ENCODE results near the gene KMT2C.
"Not testable (repeated sequence)": the region's sequence is repeated elsewhere in the genome, so short reads cannot be mapped to it uniquely, and the experiment has no call there.

The KMT2C gene

DNA sequence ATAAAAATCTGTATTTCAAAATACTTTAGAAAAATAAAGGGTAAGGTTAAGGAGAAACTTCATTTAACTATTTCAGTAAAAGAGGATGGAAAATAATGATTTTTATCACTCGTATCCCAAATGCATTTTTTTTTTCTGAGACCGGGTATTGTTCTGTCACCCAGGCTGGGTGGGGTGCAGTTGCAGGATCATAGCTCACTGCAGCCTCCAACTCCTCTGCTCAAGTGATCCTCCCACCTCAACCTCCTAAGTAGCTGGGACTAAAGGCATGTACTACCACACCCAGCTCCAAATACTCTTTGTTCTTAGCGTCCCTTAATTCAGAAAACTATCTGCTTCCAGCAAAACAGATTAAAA, 11.8 kb downstream of the KMT2C start:
- H3K4me3 ChIP-seq (ENCODE audit: low read depth, low read length): no peak overlapping the region
- no peaks in the 10 kb centered on the region for H3K36me3 ChIP-seq (ENCODE audit: control insufficient read depth, insufficient read depth, low read length)
- H3K27me3 ChIP-seq (ENCODE audit: control insufficient read depth, insufficient read depth, low read length): no peaks in the 10 kb centered on the region
- H3K9ac ChIP-seq (ENCODE audit: low read depth, low read length): no peak overlapping the region
- no peaks in the 10 kb centered on the region for H3K9me3 ChIP-seq (ENCODE audit: control insufficient read depth, insufficient read depth, low read length)
- no peak overlapping the region for H3K27ac ChIP-seq (ENCODE audit: low read depth, low read length)
- H3K4me1 ChIP-seq (ENCODE audit: control insufficient read depth, insufficient read depth, low read length): peaks cover 15% of the 10 kb centered on the region

DNA sequence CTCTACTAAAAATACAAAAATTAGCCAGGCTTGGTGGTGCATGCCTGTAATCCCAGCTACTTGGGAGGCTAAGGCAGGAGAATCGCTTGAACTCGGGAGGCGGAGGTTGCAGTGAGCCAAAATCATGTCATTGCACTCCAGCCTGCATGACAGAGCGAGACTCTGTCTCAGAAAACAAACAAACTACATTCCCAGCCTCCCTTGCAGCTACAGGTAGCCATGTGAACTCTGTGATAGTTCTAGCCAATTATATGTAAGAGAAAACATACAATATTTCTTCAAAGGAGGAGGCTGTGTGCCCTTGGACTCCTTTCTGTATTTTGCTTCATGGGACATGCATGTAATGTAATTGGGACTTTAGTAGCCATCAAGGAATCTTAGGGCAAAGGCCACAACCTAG, 12.6 kb downstream of the KMT2C start:
- H3K9me3 ChIP-seq (ENCODE audit: control insufficient read depth, insufficient read depth, low read length); H3K36me3 ChIP-seq (ENCODE audit: control insufficient read depth, insufficient read depth, low read length): not testable (repeated sequence)

DNA sequence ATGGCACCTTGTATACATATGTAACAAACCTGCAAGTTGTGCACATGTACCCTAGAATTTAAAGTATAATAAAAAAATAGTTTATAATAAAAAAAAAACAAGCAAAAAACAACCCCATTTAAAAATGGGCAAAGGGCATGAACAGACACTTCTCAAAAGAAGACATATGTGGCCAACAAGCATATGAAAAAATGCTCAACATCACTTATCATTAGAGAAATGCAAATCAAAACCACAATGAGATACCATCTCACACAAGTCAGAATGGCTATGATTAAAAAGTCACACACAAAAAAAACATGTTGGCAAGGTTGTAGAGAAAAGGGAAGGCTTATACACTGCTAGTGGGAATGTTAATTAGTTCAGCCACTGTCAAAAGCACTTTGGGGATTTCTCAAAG, 14.9 kb downstream of the KMT2C start:
- not testable (repeated sequence) for H3K27ac ChIP-seq (ENCODE audit: low read depth, low read length); H3K9me3 ChIP-seq (ENCODE audit: control insufficient read depth, insufficient read depth, low read length); H3K9ac ChIP-seq (ENCODE audit: low read depth, low read length); H3K4me3 ChIP-seq (ENCODE audit: low read depth, low read length); H3K27me3 ChIP-seq (ENCODE audit: control insufficient read depth, insufficient read depth, low read length); H3K36me3 ChIP-seq (ENCODE audit: control insufficient read depth, insufficient read depth, low read length); H3K4me1 ChIP-seq (ENCODE audit: control insufficient read depth, insufficient read depth, low read length)

More for the DNA sequence above, 12.6 kb downstream of the KMT2C start:
- H3K9ac ChIP-seq (ENCODE audit: low read depth, low read length); H3K27me3 ChIP-seq (ENCODE audit: control insufficient read depth, insufficient read depth, low read length); H3K4me3 ChIP-seq (ENCODE audit: low read depth, low read length); H3K27ac ChIP-seq (ENCODE audit: low read depth, low read length): not testable (repeated sequence)
- peaks cover 11% of the 10 kb centered on the region; the same call in 1 of the 2 replicates for H3K4me1 ChIP-seq (ENCODE audit: control insufficient read depth, insufficient read depth, low read length)

DNA sequence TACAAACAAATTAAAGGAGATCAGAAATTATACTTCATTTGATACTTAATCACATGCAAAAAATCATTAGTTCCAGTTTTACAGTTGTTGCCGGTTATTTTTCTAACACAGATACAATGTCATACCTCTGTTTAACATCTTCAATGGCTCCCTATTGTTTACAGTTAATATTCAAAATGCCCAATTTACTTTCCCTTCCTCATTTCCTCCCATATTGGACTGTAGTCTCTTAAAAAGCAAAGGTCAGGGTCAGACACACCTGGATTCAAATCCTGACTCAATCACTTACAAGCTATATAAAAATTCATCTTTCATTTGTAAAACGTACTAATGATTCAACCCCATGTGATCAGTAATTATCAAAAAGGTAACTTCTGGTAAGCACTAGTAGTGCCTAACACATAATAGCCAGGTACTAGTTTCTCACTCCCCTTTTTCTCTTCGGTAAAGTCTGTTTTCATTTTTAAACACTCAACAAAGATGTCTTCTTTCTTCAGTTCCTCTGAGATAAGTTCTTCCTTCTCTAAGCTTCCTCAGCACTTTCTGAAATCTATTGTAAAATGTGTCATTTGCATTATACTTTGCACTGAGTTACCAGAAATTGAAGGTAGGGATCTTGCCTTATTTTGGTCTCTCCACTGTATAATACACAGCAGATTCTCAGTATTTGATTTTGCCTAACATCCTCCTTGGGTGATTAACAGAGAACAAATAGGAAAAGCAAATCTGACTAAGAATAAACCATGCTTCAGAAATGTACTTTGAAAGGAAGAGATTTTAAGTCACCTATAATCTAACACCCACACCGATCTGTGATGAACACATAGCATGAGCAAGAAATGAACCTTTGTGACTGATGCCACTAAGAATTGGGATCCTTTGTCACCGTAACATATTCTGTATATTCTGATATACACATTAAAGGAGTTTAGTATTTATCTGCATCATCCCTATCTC, 16.1 kb downstream of the KMT2C start:
- Histone ChIP-seq H3K27ac (ENCODE audit: low read depth, low read length) (no peak overlapping the region), H3K9me3 (ENCODE audit: control insufficient read depth, insufficient read depth, low read length) (no peaks in the 10 kb centered on the region), H3K9ac (ENCODE audit: low read depth, low read length) (no peak overlapping the region), H3K4me1 (ENCODE audit: control insufficient read depth, insufficient read depth, low read length) (peaks cover 3% of the 10 kb centered on the region; the same call in 1 of the 2 replicates), H3K4me3 (ENCODE audit: low read depth, low read length) (no peak overlapping the region), H3K36me3 (ENCODE audit: control insufficient read depth, insufficient read depth, low read length) (no peaks in the 10 kb centered on the region), H3K27me3 (ENCODE audit: control insufficient read depth, insufficient read depth, low read length) (no peaks in the 10 kb centered on the region)

DNA sequence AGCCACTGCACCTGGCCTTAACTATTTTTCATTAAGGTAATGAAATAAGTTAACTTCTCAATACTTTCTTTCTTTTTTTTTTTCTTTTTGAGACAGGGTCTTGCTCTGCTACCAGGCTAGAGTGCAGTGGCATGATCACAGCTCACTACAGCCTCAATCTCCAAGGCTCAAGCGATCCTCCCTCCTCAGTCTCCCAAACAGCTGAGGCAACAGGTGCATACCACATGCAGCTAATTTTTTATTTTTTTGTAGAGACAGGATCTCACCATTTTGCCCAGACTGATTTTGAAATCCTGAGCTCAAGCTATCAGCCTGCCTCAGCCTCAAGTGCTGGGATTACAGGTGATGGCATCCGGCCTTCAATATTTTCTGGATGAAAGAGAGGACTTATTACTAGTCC, 21.0 kb downstream of the KMT2C start:
- peaks cover 13% of the 10 kb centered on the region; the same call in 1 of the 2 replicates for H3K9me3 ChIP-seq (ENCODE audit: control insufficient read depth, insufficient read depth, low read length)
- no peak overlapping the region for H3K4me3 ChIP-seq (ENCODE audit: low read depth, low read length)
- no peak overlapping the region for H3K9ac ChIP-seq (ENCODE audit: low read depth, low read length)
- peaks cover 7% of the 10 kb centered on the region for H3K4me1 ChIP-seq (ENCODE audit: control insufficient read depth, insufficient read depth, low read length)
- no peaks in the 10 kb centered on the region for H3K27me3 ChIP-seq (ENCODE audit: control insufficient read depth, insufficient read depth, low read length)
- H3K36me3 ChIP-seq (ENCODE audit: control insufficient read depth, insufficient read depth, low read length): no peaks in the 10 kb centered on the region
- no peak overlapping the region for H3K27ac ChIP-seq (ENCODE audit: low read depth, low read length)

DNA sequence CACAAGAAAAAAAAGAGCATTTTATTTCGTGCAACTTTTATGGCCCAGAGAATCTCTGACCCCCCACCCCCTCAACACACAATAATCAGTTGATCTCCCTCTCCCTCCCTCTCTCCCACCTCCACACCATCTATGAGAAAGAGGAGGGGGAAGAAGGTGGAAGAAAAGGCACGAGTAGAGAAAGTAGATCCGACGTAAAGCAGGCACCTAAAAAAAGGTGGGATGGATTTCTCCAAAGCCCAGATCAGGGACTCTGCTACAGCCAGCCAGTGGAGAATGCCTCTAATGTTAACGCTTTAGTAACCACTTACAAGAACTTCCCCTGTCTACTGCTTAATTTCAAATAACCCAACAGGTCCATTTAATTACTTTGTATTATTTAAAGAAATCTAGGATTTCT, 24.4 kb downstream of the KMT2C start:
- Histone ChIP-seq H3K36me3 (ENCODE audit: control insufficient read depth, insufficient read depth, low read length) (no peaks in the 10 kb centered on the region), H3K27me3 (ENCODE audit: control insufficient read depth, insufficient read depth, low read length) (no peaks in the 10 kb centered on the region), H3K9me3 (ENCODE audit: control insufficient read depth, insufficient read depth, low read length) (peaks cover 22% of the 10 kb centered on the region), H3K27ac (ENCODE audit: low read depth, low read length) (peak overlapping the region; percentile 69), H3K9ac (ENCODE audit: low read depth, low read length) (no peak overlapping the region), H3K4me1 (ENCODE audit: control insufficient read depth, insufficient read depth, low read length) (peaks cover 7% of the 10 kb centered on the region), H3K4me3 (ENCODE audit: low read depth, low read length) (peak overlapping the region; percentile 35)

DNA sequence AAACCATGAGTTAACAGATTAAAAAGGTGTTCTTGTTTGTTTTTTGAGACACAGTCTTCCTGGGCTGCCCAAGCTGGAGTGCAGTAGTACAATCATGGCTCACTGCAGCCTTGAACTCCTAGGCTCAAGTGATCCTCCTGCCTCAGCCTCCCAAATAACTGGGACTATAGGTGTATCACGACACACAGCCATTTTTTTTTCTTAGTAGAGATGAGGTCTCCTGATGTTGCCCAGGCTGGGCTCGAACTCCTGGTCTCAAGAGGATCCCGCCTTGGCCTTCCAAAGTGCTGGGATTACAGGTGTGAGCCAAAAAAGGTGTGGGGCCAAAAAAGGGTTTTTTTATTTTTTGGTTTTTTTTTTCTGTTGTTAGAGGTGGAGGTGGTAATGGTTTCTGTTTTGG, 29.3 kb downstream of the KMT2C start:
- no peaks in the 10 kb centered on the region for H3K36me3 ChIP-seq (ENCODE audit: control insufficient read depth, insufficient read depth, low read length)
- H3K27me3 ChIP-seq (ENCODE audit: control insufficient read depth, insufficient read depth, low read length): no peaks in the 10 kb centered on the region
- peaks cover 50% of the 10 kb centered on the region for H3K9me3 ChIP-seq (ENCODE audit: control insufficient read depth, insufficient read depth, low read length)
- H3K4me3 ChIP-seq (ENCODE audit: low read depth, low read length): no peak overlapping the region
- peaks cover 5% of the 10 kb centered on the region; the same call in 1 of the 2 replicates for H3K4me1 ChIP-seq (ENCODE audit: control insufficient read depth, insufficient read depth, low read length)
- no peak overlapping the region for H3K9ac ChIP-seq (ENCODE audit: low read depth, low read length)
- H3K27ac ChIP-seq (ENCODE audit: low read depth, low read length): no peak overlapping the region

DNA sequence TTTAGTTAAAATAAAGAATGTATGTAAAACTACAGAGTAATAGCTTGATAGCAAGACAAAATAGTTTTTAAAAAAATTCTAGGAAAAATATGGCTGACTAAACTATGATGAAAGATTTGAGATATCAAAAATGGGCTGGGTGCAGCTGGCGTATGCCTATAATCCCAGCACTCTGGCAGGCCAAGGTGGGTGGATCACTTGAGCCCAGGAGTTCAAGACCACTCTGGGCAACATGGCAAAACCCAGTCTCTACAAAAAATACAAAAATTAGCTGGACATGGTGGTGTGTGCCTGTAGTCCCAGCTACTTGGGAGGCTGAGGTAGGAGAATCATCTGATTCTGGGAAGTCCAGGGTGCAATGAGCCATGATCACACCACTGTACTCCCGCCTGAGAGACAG, 29.8 kb downstream of the KMT2C start:
- H3K4me3 ChIP-seq (ENCODE audit: low read depth, low read length); H3K9ac ChIP-seq (ENCODE audit: low read depth, low read length); H3K4me1 ChIP-seq (ENCODE audit: control insufficient read depth, insufficient read depth, low read length); H3K27ac ChIP-seq (ENCODE audit: low read depth, low read length); H3K27me3 ChIP-seq (ENCODE audit: control insufficient read depth, insufficient read depth, low read length); H3K36me3 ChIP-seq (ENCODE audit: control insufficient read depth, insufficient read depth, low read length): not testable (repeated sequence)
- H3K9me3 ChIP-seq (ENCODE audit: control insufficient read depth, insufficient read depth, low read length): peaks cover 48% of the 10 kb centered on the region

DNA sequence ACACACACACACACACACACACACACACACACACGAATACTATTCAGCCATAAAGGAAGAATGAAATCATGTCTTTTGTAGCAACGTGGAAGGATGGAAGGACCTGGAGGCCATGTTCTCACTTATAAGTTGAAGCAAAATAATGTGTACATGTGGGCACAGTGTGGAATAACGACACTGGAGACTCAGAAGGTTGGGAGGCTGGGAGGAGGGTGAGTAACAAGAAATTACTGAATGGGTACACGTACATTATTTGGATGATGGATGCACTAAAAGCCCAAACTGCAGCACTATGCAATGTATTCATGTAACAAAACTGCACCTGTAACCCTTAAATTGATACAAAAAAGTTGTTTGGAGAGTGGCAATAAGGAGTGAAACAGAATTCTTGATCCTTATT, 32.1 kb downstream of the KMT2C start:
- peaks cover 48% of the 10 kb centered on the region for H3K9me3 ChIP-seq (ENCODE audit: control insufficient read depth, insufficient read depth, low read length)
- H3K9ac ChIP-seq (ENCODE audit: low read depth, low read length): no peak overlapping the region
- peak overlapping the region; percentile 5; the same call in 1 of the 2 replicates for H3K4me3 ChIP-seq (ENCODE audit: low read depth, low read length)
- H3K4me1 ChIP-seq (ENCODE audit: control insufficient read depth, insufficient read depth, low read length): peaks cover 15% of the 10 kb centered on the region
- H3K27me3 ChIP-seq (ENCODE audit: control insufficient read depth, insufficient read depth, low read length): no peaks in the 10 kb centered on the region
- no peaks in the 10 kb centered on the region for H3K36me3 ChIP-seq (ENCODE audit: control insufficient read depth, insufficient read depth, low read length)
- H3K27ac ChIP-seq (ENCODE audit: low read depth, low read length): no peak overlapping the region

DNA sequence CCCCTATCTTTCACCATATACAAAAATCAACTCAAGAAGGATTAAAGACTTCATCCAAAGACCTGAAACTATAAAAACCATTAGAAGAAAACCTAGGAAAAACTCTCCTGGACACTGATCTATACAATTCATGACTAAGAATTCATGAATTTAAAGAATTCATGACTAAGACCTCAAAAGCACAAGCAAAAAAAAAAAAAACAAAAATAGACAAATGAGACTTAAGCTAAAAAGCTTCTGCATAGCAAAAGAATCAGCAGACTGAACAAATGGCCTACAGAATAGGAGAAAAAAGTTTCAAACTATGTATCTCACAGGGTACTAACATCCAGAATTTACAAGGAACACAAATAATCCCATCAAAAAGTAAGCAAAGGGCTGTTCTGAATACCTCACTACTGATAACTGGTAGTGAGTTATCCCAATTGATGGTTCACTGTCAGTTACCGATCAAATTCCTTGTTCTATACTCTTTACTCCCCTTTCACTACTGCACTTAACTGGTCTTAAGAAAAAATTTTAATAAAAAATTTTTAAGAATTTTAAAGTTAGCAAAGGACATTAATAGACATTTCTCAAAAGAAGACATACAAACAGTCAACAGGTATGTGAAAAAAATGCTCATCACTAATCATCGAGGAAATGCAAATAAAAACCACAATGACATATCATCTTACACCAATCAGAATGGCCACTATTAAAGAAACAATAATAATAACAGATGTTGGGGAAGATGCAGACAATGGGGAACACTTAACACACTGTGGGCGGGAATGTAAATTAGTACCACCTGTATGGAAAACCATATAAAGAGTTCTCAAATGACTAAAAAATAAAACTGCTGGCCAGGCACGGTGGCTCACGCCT, 33.2 kb downstream of the KMT2C start:
- Histone ChIP-seq H3K36me3 (ENCODE audit: control insufficient read depth, insufficient read depth, low read length) (no peaks in the 10 kb centered on the region), H3K27ac (ENCODE audit: low read depth, low read length) (no peak overlapping the region), H3K4me3 (ENCODE audit: low read depth, low read length) (no peak overlapping the region), H3K9me3 (ENCODE audit: control insufficient read depth, insufficient read depth, low read length) (peaks cover 48% of the 10 kb centered on the region), H3K4me1 (ENCODE audit: control insufficient read depth, insufficient read depth, low read length) (peaks cover 15% of the 10 kb centered on the region), H3K9ac (ENCODE audit: low read depth, low read length) (no peak overlapping the region), H3K27me3 (ENCODE audit: control insufficient read depth, insufficient read depth, low read length) (no peaks in the 10 kb centered on the region)

DNA sequence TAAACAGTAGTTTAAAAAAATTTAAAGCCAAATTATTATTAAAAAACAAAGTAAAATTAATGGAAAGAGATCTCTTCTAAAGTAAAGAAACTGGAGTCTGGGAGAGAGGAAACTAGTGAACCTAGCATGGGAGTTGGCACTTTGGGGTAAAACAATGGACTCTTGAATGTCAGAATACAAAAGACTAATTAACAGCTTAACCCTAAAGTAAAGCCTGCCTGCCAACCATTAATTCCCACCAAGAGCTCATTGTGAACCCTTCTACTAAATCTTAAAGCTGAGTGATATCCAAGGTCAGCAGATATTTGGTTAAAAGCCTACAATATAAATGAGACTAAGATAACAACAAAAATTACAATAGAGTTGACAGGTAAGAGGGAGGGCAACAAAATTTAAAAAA, 36.5 kb downstream of the KMT2C start:
- peaks cover 25% of the 10 kb centered on the region for H3K9me3 ChIP-seq (ENCODE audit: control insufficient read depth, insufficient read depth, low read length)
- no peak overlapping the region for H3K9ac ChIP-seq (ENCODE audit: low read depth, low read length)
- H3K27me3 ChIP-seq (ENCODE audit: control insufficient read depth, insufficient read depth, low read length): no peaks in the 10 kb centered on the region
- no peaks in the 10 kb centered on the region for H3K36me3 ChIP-seq (ENCODE audit: control insufficient read depth, insufficient read depth, low read length)
- peaks cover 19% of the 10 kb centered on the region for H3K4me1 ChIP-seq (ENCODE audit: control insufficient read depth, insufficient read depth, low read length)
- no peak overlapping the region for H3K4me3 ChIP-seq (ENCODE audit: low read depth, low read length)
- peak overlapping the region; percentile 25 for H3K27ac ChIP-seq (ENCODE audit: low read depth, low read length)

Measured in HUES48 (cell line).